ENCODE measurements around the gene NAP1L1.

DNA sequence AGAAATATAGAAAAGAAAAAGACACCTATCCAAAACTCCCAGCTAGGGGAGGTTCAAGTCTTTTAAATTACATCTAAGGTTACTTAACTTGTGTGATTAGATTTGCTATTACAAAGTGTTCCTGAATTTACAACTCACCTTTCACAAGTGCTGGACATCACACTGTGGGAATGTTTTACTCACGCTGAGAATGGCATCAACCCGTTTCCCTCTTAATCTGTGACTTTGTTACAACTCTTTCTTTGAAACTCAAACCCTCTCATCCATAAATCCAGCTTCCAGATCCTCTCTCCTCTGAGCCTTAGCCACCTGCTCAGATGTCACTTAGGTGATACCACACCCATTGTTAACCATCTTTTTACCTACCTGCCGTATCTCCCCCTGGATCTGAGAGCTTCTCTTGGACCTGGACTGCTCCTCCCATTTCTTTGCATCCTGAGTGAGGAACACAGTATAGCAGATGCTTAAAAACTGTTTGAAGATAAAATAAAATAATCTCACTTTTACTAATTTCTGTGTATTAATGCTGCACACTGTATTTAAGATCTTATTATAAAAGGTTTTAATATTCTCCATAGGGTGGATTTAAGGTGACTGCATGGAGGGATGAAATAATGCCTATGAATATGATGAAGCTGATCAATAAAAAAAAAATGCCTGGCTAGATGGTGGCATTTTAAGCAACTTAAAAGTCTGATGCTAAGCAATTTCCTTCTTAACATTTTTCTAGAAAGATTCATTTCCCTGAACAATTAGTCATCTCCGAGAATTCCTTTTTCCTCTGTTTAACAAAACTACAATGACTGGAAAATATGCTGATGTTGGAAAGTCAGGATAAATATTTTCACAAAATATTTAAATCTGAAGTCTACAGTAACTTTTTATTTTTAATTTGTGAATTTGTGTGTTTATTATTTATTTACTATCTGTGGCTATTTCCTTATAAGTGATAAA, 39.1 kb upstream of the NAP1L1 start:
- TF ChIP-seq, protein P1, sequence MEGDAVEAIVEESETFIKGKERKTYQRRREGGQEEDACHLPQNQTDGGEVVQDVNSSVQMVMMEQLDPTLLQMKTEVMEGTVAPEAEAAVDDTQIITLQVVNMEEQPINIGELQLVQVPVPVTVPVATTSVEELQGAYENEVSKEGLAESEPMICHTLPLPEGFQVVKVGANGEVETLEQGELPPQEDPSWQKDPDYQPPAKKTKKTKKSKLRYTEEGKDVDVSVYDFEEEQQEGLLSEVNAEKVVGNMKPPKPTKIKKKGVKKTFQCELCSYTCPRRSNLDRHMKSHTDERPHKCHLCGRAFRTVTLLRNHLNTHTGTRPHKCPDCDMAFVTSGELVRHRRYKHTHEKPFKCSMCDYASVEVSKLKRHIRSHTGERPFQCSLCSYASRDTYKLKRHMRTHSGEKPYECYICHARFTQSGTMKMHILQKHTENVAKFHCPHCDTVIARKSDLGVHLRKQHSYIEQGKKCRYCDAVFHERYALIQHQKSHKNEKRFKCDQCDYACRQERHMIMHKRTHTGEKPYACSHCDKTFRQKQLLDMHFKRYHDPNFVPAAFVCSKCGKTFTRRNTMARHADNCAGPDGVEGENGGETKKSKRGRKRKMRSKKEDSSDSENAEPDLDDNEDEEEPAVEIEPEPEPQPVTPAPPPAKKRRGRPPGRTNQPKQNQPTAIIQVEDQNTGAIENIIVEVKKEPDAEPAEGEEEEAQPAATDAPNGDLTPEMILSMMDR (IDR thresholded peaks at IDR 0.05): no peak
- no peak for TF ChIP-seq POLR2A (IDR thresholded peaks at IDR 0.05)

Data from thyroid gland (tissue), 4 donors.